SK-N-SH (cell line): ENCODE results near the gene PPP5C.
"Not testable (repeated sequence)": the region's sequence is repeated elsewhere in the genome, so short reads cannot be mapped to it uniquely, and the experiment has no call there.

Experiments
- CTCF ChIP-seq: fragments of 200-600 bp; sonication (generic); IDR thresholded peaks from 2 replicates; pipeline ENCODE4 v1.6.1; 2017; ENCODE audit warnings: antibody characterized with exemption, mild to moderate bottlenecking, moderate library complexity
- EP300 ChIP-seq, 2 experiments: IDR thresholded peaks; 2 replicates each; pipeline versions ENCODE4 v1.4.0 to v1.6.1; 2012; ENCODE audit warnings: borderline replicate concordance in 1 of 2, low read depth in 1 of 2, low read length in 1 of 2
- FOXJ3 ChIP-seq: sonication (generic); formaldehyde crosslinking; IDR thresholded peaks from 2 replicates; pipeline ENCODE4 v1.5.1; 2020; ENCODE audit warnings: mild to moderate bottlenecking, missing genetic modification reagents
- JUND ChIP-seq: IDR thresholded peaks from 2 replicates; pipeline ENCODE4 v1.4.0; 2012
- TEAD4 ChIP-seq: IDR thresholded peaks from 2 replicates; pipeline ENCODE4 v1.4.0; 2012; ENCODE audit warnings: mild to moderate bottlenecking, borderline replicate concordance; ENCODE audit not compliant: insufficient read depth
- ZBTB33 ChIP-seq: IDR thresholded peaks from 2 replicates; pipeline ENCODE4 v1.4.0; 2012; ENCODE audit warnings: low read depth, borderline replicate concordance

GRCh38 chr19:46313540-46314469, 33.1 kb upstream of the PPP5C start:
- TF ChIP-seq FOXJ3 (CRISPR knock-in tag); ZBTB33; CTCF; JUND; EP300 (IDR thresholded peaks at IDR 0.05; ENCODE audit: borderline replicate concordance in 1 of 2, low read depth in 1 of 2, low read length in 1 of 2); TEAD4: not testable (repeated sequence)
